GM19455 (cell line): ENCODE data around the gene MAP3K20.
"Not testable (repeated sequence)": the region's sequence is repeated elsewhere in the genome, so short reads cannot be mapped to it uniquely, and the experiment has no call there.

Experiments
- ATAC-seq: cut with Tn5 transposase; IDR thresholded peaks from one replicate; pipeline ENCODE4 v1.9.1; 2021; ENCODE audit not compliant: unreplicated experiment

Gene MAP3K20

DNA sequence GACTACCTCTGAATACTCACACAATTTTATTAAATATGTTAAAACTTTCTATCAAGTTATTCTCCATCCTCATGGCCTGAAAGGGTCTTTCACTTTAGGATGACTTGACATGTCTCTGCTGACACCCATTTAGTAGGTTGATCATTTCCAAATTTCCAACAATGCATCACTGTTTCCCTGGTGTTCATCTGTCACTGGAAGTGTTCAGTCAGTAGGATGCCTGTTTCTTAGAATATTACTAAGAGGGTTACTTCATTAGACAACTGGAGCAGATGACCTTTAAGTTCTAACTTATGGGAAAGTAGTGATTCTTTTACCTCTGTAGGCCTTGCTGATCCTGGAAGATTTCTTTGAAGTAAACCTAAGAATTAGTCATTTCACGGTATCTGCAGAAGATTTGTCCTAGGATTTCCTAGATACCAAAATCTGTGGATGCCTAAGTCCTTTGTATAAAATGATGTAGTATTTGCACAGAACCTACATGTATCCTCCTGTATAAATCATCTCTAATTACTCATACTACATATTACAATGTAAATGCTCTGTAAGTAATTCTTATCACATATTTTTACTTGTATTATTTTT is 77.7 kb downstream of the MAP3K20 start:
- ATAC-seq: no peak

DNA sequence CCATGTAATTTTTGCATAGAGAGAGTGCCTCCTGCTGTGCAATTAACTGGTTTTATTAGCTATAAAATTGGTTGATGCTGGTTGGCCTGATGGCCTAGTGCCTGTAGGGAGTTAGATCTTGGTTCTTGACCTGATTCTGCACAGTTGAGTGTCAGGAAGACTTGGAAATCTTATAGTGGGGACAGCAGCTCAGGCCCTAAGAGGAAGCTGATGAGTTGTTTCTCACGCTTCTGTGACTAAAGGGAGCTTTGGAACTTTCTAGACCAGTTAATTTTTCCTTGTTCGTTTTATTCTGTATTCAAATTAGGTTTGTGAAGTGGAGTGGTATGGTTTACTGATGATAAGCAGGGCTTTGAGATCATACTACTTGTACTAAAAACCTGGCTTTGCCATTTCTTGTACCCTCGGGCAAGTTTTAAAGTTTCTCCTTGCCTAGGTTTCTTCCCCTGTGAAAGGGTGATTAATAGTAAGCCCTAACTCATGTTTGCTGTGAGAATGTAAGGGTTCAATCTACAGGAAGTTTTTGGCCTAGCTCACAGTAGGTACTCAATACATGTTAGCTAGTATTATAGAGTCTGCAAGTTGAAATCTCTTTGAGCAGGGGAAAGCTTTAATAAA is 82.1 kb downstream of the MAP3K20 start:
- ATAC-seq: no peak

DNA sequence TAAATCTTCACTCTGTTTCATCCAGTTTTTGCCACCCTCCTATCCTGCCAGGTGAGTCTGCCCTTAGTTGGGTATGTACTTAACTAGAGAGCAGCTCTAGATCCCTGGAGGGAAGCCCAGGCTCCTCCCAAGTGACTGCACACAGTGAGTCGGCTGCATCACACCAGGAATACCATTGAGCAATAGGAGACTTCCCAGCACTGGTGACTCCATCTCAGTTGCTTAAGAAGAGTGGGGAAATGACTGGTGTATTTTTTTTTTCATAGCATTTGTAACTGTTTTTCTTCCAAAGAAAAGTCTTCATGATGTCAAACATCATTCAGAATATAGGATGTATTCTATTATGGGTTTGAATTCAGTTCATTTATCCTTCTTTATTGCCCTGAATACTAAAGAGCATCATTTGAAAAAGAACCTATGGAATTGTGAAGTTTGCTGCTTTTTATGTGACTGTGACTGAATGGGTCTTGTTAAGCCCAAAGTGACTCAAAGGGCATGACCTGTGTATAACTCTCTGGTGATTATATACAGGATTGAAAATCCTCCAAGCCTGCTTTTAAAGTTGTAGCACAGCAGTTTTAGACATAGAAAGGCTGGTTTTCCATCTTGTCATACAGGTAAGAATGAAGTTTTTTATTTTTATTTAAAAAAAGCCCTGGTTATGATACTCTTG is 84.3 kb downstream of the MAP3K20 start:
- ATAC-seq: no peak

DNA sequence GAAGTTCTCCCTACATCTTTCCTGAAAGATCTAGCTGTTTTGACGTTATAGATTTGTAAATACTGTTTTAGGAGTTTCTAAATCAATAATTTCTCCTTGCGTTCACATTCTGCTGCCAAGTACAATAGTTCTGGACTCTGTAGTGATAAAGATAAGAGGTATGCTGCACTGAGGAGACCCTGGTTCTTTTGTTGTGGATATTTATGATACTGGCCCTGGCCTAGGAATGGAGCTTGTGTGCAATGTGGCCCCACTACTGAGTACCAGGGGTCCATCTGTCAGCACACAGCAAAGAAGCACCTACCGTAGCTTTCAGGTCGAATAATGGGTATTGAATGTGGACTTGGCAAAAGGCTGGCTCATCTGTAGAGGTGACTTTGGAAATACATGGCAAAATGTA is 85.0 kb downstream of the MAP3K20 start:
- no peak for ATAC-seq

DNA sequence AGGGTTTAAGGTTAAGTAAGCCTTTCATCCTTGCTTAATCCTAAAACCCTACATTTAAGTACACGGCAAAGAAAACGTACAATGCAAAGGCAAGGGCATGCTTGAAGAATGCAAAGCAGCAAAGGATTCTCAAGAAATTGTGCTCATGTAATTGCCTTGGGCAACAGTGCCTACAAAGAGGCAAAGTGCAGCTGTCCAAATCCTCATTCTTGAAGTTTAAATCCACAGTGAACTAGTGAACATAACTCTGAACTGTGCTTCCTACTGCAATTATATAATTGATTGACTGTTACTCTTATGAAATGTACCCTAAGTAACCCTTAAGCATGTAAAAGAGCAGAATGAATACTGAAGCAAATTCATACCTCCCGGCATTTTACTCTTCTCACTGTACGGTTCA is 85.4 kb downstream of the MAP3K20 start:
- no peak for ATAC-seq

DNA sequence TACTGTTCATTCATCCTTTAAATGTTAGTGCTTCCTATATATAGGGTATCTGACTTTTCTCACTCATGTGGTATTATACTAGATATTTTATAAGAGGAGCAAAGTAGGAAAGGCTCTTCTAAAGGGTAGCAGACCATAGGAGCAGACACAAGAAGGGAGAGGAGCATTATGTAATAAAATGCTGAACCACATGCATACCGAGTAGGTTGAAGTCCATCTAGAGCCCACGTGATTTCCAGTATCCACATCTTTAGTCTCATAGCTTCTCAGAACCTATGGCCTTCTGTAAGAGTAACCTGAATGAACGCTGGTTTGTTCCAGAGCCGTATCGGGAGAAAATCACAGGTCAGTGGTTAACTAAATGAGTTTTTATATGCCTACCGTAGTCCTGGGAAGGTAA is 85.9 kb downstream of the MAP3K20 start:
- ATAC-seq: no peak

DNA sequence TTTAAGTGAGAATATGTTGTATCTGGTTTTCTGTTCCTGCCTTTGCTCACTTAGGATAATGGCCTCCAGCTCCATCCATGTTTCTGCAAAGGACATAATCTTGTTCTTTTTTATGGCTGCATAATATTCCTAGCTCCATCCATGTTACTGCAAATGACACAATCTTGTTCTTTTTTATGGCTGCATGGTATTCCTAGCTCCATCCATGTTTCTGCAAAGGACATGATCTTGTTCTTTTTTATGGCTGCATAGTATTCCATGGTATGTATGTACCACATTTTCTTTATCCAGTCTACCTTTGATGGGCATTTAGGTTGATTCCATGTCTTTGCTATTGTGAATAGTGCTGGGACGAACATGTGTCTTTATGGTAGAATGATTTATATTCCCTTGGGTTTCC is 87.7 kb downstream of the MAP3K20 start:
- not testable (repeated sequence) for ATAC-seq

DNA sequence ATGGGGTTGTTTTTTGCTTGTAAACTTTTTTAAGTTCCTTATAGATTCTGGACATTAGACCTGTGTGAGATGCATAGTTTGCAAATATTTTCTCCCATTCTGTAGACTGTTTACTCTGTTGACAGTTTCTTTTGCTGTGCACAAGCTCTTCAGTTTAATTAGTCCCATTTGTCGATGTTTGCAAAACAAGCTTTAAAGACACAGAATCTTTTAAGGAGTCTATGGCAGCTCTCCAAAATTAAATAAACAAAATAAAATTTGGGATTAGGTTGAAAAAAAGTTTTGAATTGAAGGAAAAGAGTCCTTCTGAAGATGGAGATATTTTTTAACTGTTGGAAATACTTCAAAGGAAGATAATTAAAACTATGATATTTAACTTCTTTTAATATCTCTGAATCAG is 88.8 kb downstream of the MAP3K20 start:
- ATAC-seq: no peak

DNA sequence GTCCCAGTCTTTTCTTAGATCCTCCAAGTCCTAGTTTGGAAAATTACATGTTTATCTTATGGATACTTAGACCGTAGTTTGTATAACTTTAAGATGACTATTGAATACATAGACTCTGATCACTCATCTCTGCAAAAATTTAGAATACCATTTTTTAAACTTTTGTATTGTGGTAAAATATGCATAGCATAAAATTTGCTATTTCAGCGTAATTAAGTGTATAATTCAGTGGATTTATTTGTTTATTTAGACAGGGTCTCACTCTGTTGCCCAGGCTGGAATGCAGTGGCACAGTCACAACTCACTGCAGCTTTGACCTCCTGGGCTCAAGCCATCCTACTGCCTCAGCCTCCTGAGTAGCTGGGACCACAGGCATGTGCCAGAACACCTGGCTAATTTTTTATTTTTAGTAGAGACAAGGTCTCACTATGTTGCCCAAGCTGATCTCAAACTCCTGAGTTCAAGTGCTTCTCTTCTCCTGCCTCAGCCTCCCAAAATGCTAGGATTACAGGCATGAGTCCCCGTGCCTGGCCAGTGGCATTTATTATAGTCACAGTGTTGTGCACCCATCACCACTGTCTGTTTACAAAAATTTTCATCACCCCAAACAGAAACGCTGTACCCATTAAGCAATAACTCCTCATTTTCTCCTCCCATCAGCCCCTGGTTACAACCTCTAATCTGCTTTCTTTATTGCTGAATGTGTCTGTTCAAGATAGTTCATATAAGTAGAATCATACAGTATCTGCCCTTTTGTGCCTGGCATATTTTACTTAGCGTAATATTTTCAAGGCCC is 90.0 kb downstream of the MAP3K20 start:
- no peak for ATAC-seq

DNA sequence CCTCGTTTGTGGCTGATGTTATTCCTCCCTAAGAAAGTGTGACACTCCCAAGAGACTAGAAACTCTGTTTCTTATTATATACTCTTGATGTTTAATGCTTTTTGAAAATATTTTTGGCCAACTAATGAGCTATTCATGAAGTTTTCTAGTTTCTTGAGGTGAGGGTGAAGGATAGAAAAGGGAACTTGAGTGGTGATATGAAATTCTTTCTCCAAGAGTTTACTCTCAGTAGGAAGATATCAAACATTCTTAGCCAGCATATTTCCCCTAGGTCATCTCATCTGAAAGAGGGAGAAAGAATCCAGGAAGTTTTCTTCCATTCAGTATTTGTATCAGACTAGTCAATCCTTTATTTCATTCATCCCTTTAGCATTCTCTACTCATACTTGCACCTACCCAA is 95.7 kb downstream of the MAP3K20 start:
- no peak for ATAC-seq

DNA sequence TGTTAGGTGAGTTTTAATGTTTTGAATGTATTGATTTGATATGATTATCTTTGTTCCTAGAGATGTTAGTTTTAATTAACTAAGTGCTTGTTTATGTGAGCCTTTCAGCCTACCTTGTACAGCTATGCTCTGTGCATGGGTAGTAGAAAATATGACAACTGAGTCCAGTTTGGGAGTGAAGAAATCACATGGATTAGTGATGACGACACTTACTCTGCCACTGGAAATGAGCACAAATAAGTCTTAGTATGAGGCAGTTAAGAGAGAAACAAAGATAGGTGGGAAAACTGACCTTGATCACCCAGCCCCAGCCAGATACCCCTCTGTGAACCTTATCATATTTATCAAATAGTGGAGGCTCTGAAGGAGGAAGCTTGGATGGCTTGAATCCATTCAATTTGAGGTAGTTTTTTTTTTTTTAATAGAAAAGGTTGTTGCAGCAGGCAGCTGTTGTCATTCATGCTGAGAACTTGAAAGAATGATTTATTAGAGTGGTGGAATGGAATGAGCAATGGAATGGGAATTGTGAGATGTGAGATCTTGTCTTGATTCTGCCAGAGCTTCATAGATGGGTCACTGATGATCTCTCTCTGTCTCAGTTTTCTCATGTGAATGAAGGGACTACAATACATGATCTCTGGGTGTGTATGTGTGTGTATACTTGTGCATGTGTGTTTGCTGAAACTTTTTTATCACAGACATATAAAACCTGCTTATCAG is 96.4 kb downstream of the MAP3K20 start:
- ATAC-seq: no peak

DNA sequence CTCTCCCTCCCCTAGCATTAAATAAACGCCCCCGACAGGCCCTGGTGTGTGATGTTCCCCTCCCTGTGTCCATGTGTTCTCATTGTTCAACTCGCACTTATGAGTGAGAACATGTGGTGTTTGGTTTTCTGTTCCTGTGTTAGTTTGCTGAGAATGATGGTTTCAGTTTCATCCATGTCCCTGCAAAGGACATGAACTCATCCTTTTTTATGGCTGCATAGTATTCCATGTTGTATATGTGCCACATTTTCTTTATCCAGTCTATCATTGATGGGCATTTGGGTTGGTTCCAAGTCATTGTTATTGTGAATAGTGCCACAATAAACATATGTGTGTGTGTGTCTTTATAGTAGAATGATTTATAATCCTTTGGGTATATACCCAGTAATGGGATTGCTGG is 98.7 kb downstream of the MAP3K20 start:
- not testable (repeated sequence) for ATAC-seq

DNA sequence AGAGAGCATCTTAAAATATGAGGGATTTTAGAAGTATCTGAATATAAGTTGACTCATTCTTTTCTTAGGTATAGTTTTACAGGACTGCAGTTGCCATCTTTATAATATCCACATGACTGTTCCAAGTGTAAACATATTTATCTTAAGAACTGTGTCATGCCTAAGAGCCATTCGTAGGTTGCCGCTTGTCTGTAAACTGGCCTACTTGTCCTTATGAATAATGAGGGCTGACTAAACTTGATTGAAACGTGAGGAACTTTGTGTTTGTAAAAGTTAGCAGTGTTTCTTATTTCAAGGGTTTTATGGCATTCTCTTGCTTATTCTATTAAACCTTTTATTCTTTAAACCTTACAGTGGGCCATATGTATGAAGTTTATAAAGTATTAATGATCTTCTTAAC is 99.6 kb downstream of the MAP3K20 start:
- no peak for ATAC-seq

DNA sequence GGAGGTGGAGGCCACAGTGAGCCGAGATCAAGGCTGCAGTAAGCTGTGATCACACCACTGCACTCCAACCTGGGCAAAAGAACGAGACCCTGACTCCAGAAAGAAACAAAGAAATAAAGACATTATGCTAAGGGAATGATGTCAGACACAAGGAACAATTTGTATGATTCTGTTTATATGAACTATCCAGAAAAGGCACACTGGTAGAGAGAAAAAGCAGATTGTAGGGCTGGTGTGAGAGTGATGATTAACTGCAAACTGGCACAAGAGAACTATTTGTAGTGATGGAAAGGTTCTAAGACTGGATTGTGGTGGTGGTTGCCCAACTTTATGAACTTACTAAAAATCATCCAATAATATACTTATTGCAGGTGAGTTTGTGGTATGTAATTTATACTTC is 106.3 kb downstream of the MAP3K20 start:
- ATAC-seq: no peak

DNA sequence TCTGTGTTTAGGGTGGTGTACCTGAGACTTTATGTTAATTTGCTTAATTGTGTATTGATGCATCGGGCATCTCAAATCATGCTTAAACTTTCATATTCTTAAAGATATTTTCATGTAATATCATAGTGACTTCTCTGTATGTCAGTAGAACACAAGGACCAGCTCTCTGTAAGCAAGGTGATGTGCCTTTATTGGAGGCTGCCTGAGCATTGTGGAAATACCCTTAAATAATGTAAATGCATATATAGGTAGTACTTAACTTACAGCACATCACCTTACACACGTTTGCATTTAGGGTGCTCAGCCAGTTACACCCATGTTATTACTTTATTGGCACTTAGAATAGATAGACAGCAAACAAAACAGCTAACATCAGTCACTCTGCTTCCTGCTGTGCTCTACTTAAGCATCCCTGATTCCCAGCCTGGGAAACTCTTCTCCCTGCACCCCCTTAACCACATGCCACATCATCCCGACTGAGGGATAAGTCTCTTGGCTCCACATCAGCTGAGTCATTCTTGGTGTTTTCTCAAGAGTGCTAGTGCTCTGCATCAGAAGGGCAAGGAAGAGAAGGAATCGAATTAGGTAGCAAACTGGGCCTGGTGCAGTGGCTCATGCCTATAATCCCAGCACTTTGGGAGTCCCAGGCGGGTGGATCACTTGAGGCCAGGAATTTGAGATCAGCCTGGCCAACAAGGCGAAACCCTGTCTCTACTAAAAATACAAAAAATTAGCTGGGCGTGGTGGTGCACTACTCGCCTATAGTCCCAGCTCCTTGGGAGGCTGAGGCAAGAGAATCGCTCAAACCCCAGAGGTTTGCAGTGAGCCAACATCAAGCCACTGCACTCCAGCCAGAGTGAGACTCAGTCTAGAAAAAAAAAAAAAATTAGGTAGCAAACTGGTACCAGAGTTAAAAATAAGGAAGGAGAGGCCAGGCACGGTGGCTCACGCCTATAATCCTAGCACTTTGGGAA is 108.7 kb downstream of the MAP3K20 start:
- no peak for ATAC-seq

DNA sequence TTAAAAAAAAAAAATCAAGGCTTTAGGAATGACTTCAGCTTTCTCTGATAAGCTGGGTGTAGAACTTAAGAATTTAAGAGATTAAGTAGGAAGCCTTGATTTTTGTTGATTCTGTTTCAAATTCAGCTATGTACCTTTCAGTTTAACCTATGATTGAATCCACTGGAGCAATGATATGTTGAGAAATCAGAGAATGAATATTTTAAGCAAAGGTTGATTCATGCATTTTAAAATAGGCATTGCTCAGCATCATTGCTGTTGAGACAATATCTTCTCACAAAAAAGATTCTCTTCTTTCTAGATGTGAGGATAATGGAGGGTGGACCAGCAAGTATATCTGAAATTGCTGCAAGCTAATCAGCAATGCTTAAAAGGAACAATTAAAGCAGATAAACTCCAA is 109.8 kb downstream of the MAP3K20 start:
- no peak for ATAC-seq

DNA sequence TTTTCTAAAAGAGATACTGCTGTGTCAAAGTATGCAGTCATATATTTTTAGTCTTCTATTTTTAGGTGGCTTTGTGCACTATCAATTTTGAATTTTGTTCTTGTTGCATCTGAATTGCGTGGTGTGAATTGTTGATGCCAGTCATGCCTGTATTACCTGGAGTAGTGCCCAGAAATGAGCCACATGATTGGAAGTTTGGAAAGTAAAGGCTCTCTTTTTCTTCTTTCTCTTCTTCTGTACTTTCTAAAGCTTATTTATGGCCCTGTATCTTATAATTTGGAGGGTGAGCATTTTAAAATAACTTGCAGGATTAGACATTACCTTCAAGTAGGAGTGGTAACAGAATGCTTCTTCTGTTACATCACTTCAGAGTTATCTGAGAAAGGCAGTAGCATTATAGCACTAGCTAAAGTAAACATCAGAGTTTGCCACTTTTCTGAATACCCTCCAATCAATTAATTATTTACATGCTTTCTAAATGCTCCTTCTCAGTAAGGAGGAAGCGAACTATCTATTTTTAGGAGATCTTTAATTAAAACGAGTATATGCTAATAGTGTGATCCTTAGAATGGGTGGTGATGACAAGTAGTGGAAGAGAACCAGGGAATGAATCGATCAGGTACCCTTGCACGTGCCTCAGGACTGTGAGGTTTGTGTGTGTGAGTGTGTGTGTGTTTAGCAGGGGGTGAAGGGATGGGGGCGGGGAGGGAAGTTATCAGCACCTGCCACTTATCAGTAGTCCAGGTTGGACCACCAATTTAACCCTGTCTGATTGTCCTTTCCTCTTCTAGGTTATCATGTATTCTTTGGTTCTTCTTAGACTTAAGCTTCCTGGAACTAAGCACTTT is 112.5 kb downstream of the MAP3K20 start:
- no peak for ATAC-seq

DNA sequence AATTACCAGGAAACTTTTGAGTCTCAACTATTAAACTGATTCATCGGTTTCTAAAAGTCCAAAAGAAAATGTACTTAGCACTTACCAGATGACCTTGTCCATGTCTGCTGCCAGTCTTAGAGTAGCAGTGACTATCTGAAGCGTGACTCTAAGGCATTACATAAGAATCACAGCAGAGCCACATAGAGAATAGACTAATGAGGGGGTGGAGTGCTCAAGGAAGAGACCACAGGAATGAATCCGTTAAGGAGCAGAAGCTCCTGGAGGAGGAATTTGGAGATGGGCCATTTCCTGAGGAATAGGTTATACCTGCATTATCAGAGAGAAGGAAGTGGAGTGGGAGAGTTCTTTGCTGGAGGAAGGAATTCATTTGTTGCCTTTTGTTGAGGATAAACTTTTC is 116.0 kb downstream of the MAP3K20 start:
- no peak for ATAC-seq

DNA sequence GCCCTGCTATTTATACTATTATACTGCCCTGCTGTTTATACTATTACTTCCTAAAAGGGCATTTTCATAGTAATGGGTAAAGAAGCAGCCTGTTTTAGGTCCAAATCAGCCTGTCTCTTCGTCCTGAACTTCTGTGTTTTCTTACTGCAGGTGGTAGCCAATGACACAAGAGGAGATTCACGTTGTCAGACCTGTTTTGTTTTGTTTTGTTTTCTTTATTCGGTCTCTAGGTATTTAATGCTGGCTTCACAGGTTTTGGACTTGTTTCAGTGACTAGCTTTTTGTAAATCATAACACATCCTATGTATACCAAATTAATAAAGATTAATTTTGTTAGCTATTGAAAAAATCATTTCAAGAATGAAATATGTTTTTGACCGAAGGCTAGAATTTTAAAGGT is 116.4 kb downstream of the MAP3K20 start:
- no peak for ATAC-seq
